H1 (cell line): ENCODE data around the gene TTC3. TPM values are rescaled to one million over a fixed set of nuclear protein-coding genes. Genes with fewer than 3 reads are reported as not detected.

Source experiments
- CTCF ChIA-PET: fragments of 300-600 bp; sonication (Branson Sonifier 250); formaldehyde crosslinking; loops from one replicate; lab custom pipeline; 2021; ENCODE audit not compliant: partially characterized antibody; lab: Charles Lee
- POLR2A ChIA-PET: fragments of 300-600 bp; sonication (Branson Sonifier 250); formaldehyde crosslinking; loops from one replicate; lab custom pipeline; 2021; ENCODE audit warnings: inconsistent platforms; ENCODE audit not compliant: partially characterized antibody; lab: Charles Lee
- DNase-seq, 2 experiments: peaks; one replicate each; pipeline versions ENCODE4 v3.0.0 to v3.0.0-alpha.2; 2010 to 2022; ENCODE audit warnings: low spot score in 2 of 2, low read depth in 1 of 2, mixed read lengths in 1 of 2
- FAIRE-seq: peaks from 2 replicates; lab custom pipeline; 2011; peaks lifted over from hg19 to GRCh38; lab: Jason Lieb, UNC
- H2AFZ ChIP-seq: 2 replicates; pipeline ENCODE4 v1.8.1; 2012; ENCODE audit warnings: low read length, inconsistent platforms
- H2AK5ac ChIP-seq: 2 replicates; pipeline ENCODE4 v1.6.1; 2013; ENCODE audit warnings: low read depth, low read length
- H2BK120ac ChIP-seq: replicated peaks from 2 replicates; pipeline ENCODE3; 2013; ENCODE audit warnings: low read depth, low read length, inconsistent platforms
- H2BK12ac ChIP-seq: 2 replicates; pipeline ENCODE4 v1.6.1; 2013; ENCODE audit warnings: low read depth, low read length
- H2BK15ac ChIP-seq: 2 replicates; pipeline ENCODE4 v1.6.1; 2013; ENCODE audit warnings: low read length
- H2BK20ac ChIP-seq: 2 replicates; pipeline ENCODE4 v1.6.1; 2013; ENCODE audit warnings: low read length
- H2BK5ac ChIP-seq: 2 replicates; pipeline ENCODE4 v1.6.1; 2013; ENCODE audit warnings: low read depth, low read length
- H3K14ac ChIP-seq: 2 replicates; pipeline ENCODE4 v1.6.1; 2013; ENCODE audit warnings: inconsistent platforms; ENCODE audit not compliant: insufficient read length
- H3K18ac ChIP-seq: 2 replicates; pipeline ENCODE4 v1.6.1; 2013; ENCODE audit warnings: low read length; ENCODE audit errors: extremely low read depth
- H3K23ac ChIP-seq: 2 replicates; pipeline ENCODE4 v1.6.1; 2013; ENCODE audit warnings: inconsistent platforms; ENCODE audit not compliant: insufficient read length
- H3K23me2 ChIP-seq: 2 replicates; pipeline ENCODE4 v1.6.1; 2013; ENCODE audit warnings: low read depth, low read length
- H3K27ac ChIP-seq: 2 replicates; pipeline ENCODE4 v1.6.1; 2011; ENCODE audit warnings: low read depth, low read length, inconsistent platforms
- H3K27me3 ChIP-seq, 4 experiments: replicated peaks in 1 of 4; 1 replicate in 1 of 4; 2 replicates in 3 of 4; pipeline versions ENCODE4 v1.6.1 to v1.8.1; 2011 to 2013; ENCODE audit warnings: low read length in 3 of 4, mild to moderate bottlenecking in 3 of 4, inconsistent platforms in 2 of 4, mixed read lengths in 2 of 4, moderate library complexity in 1 of 4; ENCODE audit not compliant: control insufficient read depth in 3 of 4, insufficient read depth in 3 of 4; ENCODE audit errors: extremely low read depth in 1 of 4
- H3K36me3 ChIP-seq, 4 experiments: 2 replicates each; pipeline versions ENCODE4 v1.6.1 to v1.8.1; 2011 to 2013; ENCODE audit warnings: mild to moderate bottlenecking in 4 of 4, low read length in 3 of 4, moderate library complexity in 2 of 4, control low read depth in 1 of 4, inconsistent platforms in 1 of 4; ENCODE audit not compliant: insufficient read depth in 4 of 4, control insufficient read depth in 2 of 4
- H3K4ac ChIP-seq: replicated peaks from 2 replicates; pipeline ENCODE3; 2013; ENCODE audit warnings: low read length, low read depth, mixed read lengths, inconsistent platforms; ENCODE audit not compliant: insufficient read length
- H3K4me1 ChIP-seq, 4 experiments: replicated peaks in 1 of 4; 1 replicate in 1 of 4; 2 replicates in 3 of 4; pipeline versions ENCODE4 v1.6.1 to v1.8.1; 2011 to 2013; ENCODE audit warnings: low read length in 3 of 4, inconsistent platforms in 2 of 4, mixed read lengths in 1 of 4; ENCODE audit not compliant: insufficient read depth in 4 of 4, control insufficient read depth in 3 of 4
- H3K4me2 ChIP-seq, 2 experiments: 2 replicates each; pipeline versions ENCODE4 v1.6.1 to v1.8.1; 2011 to 2013; ENCODE audit warnings: low read depth in 2 of 2, low read length in 2 of 2, control low read depth in 1 of 2, inconsistent platforms in 1 of 2, mild to moderate bottlenecking in 1 of 2; ENCODE audit not compliant: insufficient read depth in 1 of 2
- H3K4me3 ChIP-seq, 4 experiments: fragments of 200-600, 300-600 bp in 1 of 4; sonication (generic), shearing (Covaris generic), sonication (Bioruptor Twin) in 1 of 4; 2 replicates each; pipeline versions ENCODE4 v1.5.1 to v1.8.1; 2011 to 2016; ENCODE audit warnings: low read length in 4 of 4, low read depth in 3 of 4, control low read depth in 2 of 4, inconsistent platforms in 2 of 4, mild to moderate bottlenecking in 2 of 4, mixed read lengths in 1 of 4, moderate library complexity in 1 of 4; ENCODE audit not compliant: insufficient read depth in 2 of 4; ENCODE audit errors: extremely low read depth in 1 of 4
- H3K56ac ChIP-seq: replicated peaks from 2 replicates; pipeline ENCODE3; 2013; ENCODE audit warnings: low read depth, mild to moderate bottlenecking, mixed read lengths, low read length, inconsistent platforms; ENCODE audit not compliant: insufficient read length
- H3K79me1 ChIP-seq: 2 replicates; pipeline ENCODE4 v1.6.1; 2013; ENCODE audit warnings: low read depth, low read length, control low read depth
- H3K79me2 ChIP-seq, 2 experiments: 2 replicates each; pipeline versions ENCODE4 v1.6.1 to v1.8.1; 2012 to 2013; ENCODE audit warnings: low read length in 2 of 2, mild to moderate bottlenecking in 2 of 2, inconsistent platforms in 1 of 2; ENCODE audit not compliant: insufficient read depth in 2 of 2, control insufficient read depth in 1 of 2
- H3K9ac ChIP-seq, 4 experiments: replicated peaks in 1 of 4; 1 replicate in 1 of 4; 2 replicates in 3 of 4; pipeline versions ENCODE4 v1.6.1 to v1.8.1; 2011 to 2013; ENCODE audit warnings: low read depth in 3 of 4, low read length in 3 of 4, control low read depth in 2 of 4, mild to moderate bottlenecking in 2 of 4, moderate library complexity in 2 of 4, inconsistent platforms in 1 of 4; ENCODE audit errors: extremely low read depth in 1 of 4
- H3K9me3 ChIP-seq, 2 experiments: 2 replicates each; pipeline versions ENCODE4 v1.6.1 to v1.8.1; 2012 to 2013; ENCODE audit warnings: mild to moderate bottlenecking in 2 of 2, moderate library complexity in 2 of 2, control low read depth in 1 of 2, inconsistent platforms in 1 of 2, low read depth in 1 of 2, low read length in 1 of 2, mixed read lengths in 1 of 2; ENCODE audit not compliant: insufficient read depth in 2 of 2
- H4K20me1 ChIP-seq, 2 experiments: replicated peaks in 1 of 2; 2 replicates each; pipeline versions ENCODE3 to v1.8.1; 2011 to 2013; ENCODE audit warnings: inconsistent platforms in 2 of 2, low read length in 2 of 2, mild to moderate bottlenecking in 1 of 2; ENCODE audit not compliant: insufficient read depth in 2 of 2, control insufficient read depth in 1 of 2
- H4K5ac ChIP-seq: 2 replicates; pipeline ENCODE4 v1.6.1; 2013; ENCODE audit warnings: low read length, low read depth, mixed read lengths, inconsistent platforms; ENCODE audit not compliant: insufficient read length
- H4K8ac ChIP-seq: 2 replicates; pipeline ENCODE4 v1.8.0; 2013; ENCODE audit warnings: mild to moderate bottlenecking, moderate library complexity, low read length, inconsistent platforms; ENCODE audit not compliant: insufficient read depth; ENCODE audit errors: extremely low read depth
- H4K91ac ChIP-seq: replicated peaks from 2 replicates; pipeline ENCODE3; 2013; ENCODE audit warnings: low read length, mixed read lengths, inconsistent platforms; ENCODE audit not compliant: insufficient read length
- ATF2 ChIP-seq: IDR thresholded peaks from 2 replicates; pipeline ENCODE4 v1.6.1; 2012; ENCODE audit warnings: low read length, inconsistent platforms
- ATF3 ChIP-seq: IDR thresholded peaks from 2 replicates; pipeline ENCODE4 v1.6.1; 2011; ENCODE audit warnings: low read depth, mild to moderate bottlenecking, low read length; ENCODE audit not compliant: insufficient read depth
- EGR1 ChIP-seq: IDR thresholded peaks from 2 replicates; pipeline ENCODE4 v1.6.1; 2011; ENCODE audit warnings: low read depth, low read length, borderline replicate concordance
- EZH2 ChIP-seq: fragments of 200-600 bp; sonication (generic); IDR thresholded peaks from 2 replicates; pipeline ENCODE4 v1.7.1; 2012; ENCODE audit warnings: low read depth, mild to moderate bottlenecking, moderate library complexity, low read length, inconsistent platforms; ENCODE audit not compliant: severe bottlenecking
- MAFK ChIP-seq: IDR thresholded peaks from 2 replicates; pipeline ENCODE4 v1.6.1; 2012; ENCODE audit warnings: low read depth, mild to moderate bottlenecking, improper control_type of control experiment, low read length
- PHF8 ChIP-seq: fragments of 200-600 bp; sonication (generic); conservative IDR thresholded peaks from 2 replicates; pipeline ENCODE4 v1.7.1; 2012; ENCODE audit warnings: low read depth, mild to moderate bottlenecking, inconsistent platforms, low read length, moderate library complexity
- SP2 ChIP-seq: IDR thresholded peaks from 2 replicates; pipeline ENCODE4 v1.6.1; 2012; ENCODE audit warnings: mild to moderate bottlenecking, low read length, inconsistent platforms
- SUZ12 ChIP-seq: fragments of 200-600 bp; sonication (generic); IDR thresholded peaks from 2 replicates; pipeline ENCODE4 v1.6.1; 2012; ENCODE audit warnings: mild to moderate bottlenecking, inconsistent platforms, low read length, moderate library complexity, mixed read lengths
- TAF7 ChIP-seq: optimal IDR thresholded peaks from 2 replicates; pipeline ENCODE3; 2011; ENCODE audit warnings: low read depth, mild to moderate bottlenecking, inconsistent platforms, low read length, moderate library complexity, borderline replicate concordance
- TCF12 ChIP-seq: IDR thresholded peaks from 2 replicates; pipeline ENCODE4 v1.6.1; 2011; ENCODE audit warnings: low read depth, mild to moderate bottlenecking, low read length
- WGBS, 2 experiments: shearing (Covaris generic) in 1 of 2; methylation state at CpG; one replicate each; pipeline versions ENCODE4 v1.1.6 to v1.1.7; 2013 to 2015; ENCODE audit warnings: low lambda C conversion rate in 2 of 2, mixed read lengths in 2 of 2, inconsistent platforms in 1 of 2, low coverage in 1 of 2, missing lambda C conversion rate in 1 of 2; ENCODE audit not compliant: insufficient replicate concordance in 2 of 2, insufficient coverage in 1 of 2, insufficient read length in 1 of 2; ENCODE audit errors: extremely low coverage in 1 of 2, missing lambda C conversion rate in 1 of 2; 5-methylcytosine and 5-hydroxymethylcytosine counted together
- polyA plus RNA-seq, 7 experiments: library from polyadenylated mRNA; depleted of rRNA in 3 of 7; stranded (reverse) in 5 of 7; unstranded in 2 of 7; fragments of >200 nt in 5 of 7; fragments of 200-250 nt in 2 of 7; gene quantifications; 1 replicate in 5 of 7; 2 replicates in 1 of 7; 4 replicates in 1 of 7; pipeline versions ENCODE4 v1.2.1 to v1.2.3, GENCODE V29; 2011 to 2013; ENCODE audit warnings: missing spikeins in 2 of 7, mixed read lengths in 2 of 7
- total RNA-seq: library from RNA; stranded (reverse); fragmentation: NEBNext Ultra II Directional; extraction: Animal tissue kit (Norgen Biotek cat#: 25700); gene quantifications from 2 replicates; pipeline ENCODE4 v1.2.1, GENCODE V29; 2021

The TTC3 gene
- total and polyA plus RNA-seq, 2 of the 8 experiments (the other 6 are each of a cell fraction or from before 2014, with no cell fraction given), result 11.0 to 36.2 TPM

- Histone ChIP-seq H3K9ac (no peak overlapping the region), H2BK5ac (no peak overlapping the region), H3K18ac (no peak overlapping the region), H3K4me2 (no peak overlapping the region), H3K27ac (no peak overlapping the region), H3K14ac (no peak overlapping the region), H4K5ac (no peak overlapping the region), H3K36me3 (peaks cover 0 to 3% (median under 1%) of the 10 kb centered on the region in 4 experiments; a peak in 4 of 8 replicates), H3K79me1 (no peaks in the 10 kb centered on the region), H3K23me2 (no peaks in the 10 kb centered on the region), H2BK12ac (no peak overlapping the region), H3K9me3 (no peaks in the 10 kb centered on the region), H3K27me3 (no peaks in the 10 kb centered on the region), H3K23ac (no peak overlapping the region), H4K8ac (no peak overlapping the region; the same call in 1 of the 2 replicates), H3K4ac (no peak overlapping the region), H3K56ac (no peak overlapping the region), H4K91ac (no peak overlapping the region), H2AFZ (no peak overlapping the region), H2BK20ac (no peak overlapping the region), H3K4me3 (no peak overlapping the region), H2BK15ac (no peak overlapping the region), H2AK5ac (no peak overlapping the region), H4K20me1 (no peaks in the 10 kb centered on the region), H2BK120ac (no peak overlapping the region), H3K79me2 (no peaks in the 10 kb centered on the region), H3K4me1 (peaks cover 0 to 2% (median 1%) of the 10 kb centered on the region in 4 experiments; a peak in 1 of 7 replicates)
- ChIA-PET CTCF (interaction anchor here (0.6 kb wide), 1 partner anchor 7 kb away, joined by 3 read pairs; no protein-coding TSS in a partner anchor), POLR2A (no interaction called here)
- WGBS, 2 experiments, result 93% methylated on average over 16 of the region's 16 CpGs; no CpG with 5 or more reads in 1 of the 2 experiments
- FAIRE-seq (no peak), DNase-seq (no peak)
- TF ChIP-seq MAFK, result no peak
- no peak for TF ChIP-seq TCF12
- TF ChIP-seq SP2, result no peak
- no peak for TF ChIP-seq ATF3
- no peak for TF ChIP-seq EGR1
- TF ChIP-seq SUZ12, result no peak
- TF ChIP-seq TAF7, result no peak
- TF ChIP-seq PHF8, result no peak
- TF ChIP-seq EZH2, result no peak
- TF ChIP-seq ATF2, result no peak
Observed at GRCh38 chr21:37200641-37201480, 127.8 kb downstream of the TTC3 start.
